SU-DHL-6 (cell line): Measurements from ENCODE around the gene PRKCA.

ENCODE experiments used
- EZH2phosphoT487 ChIP-seq: fragments of 200-600 bp; sonication (generic), shearing (Covaris generic); conservative IDR thresholded peaks from 2 replicates; pipeline ENCODE4 v1.6.1; 2018; ENCODE audit warnings: mild to moderate bottlenecking, antibody characterized with exemption, low read length, moderate library complexity, mixed read lengths
- TF ChIP-seq, protein P1 (sequence below): fragments of 200-600 bp; sonication (generic); IDR thresholded peaks from one replicate; pipeline ENCODE4 v1.5.1; 2017; ENCODE audit warnings: antibody characterized with exemption, mild to moderate bottlenecking, low read length, moderate library complexity; ENCODE audit not compliant: insufficient read depth, poor library complexity, severe bottlenecking

DNA sequence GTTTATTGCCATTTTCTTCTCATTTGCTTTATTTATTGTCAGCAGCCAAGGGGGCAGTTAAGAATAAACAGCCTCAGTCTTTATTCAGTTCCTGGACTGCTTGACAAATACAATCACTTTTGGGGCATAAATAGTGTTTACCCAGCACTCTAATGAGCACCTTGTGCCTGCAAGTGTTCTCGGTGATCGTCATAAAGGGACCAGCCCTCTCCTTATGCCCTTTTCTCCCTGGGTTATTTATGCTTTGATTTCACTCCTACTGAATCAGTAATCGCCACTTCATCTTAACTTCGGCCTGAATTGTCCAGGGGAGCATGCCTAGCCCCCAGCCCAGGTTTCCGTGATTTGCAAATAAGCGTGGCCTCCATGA lies 476.8 kb downstream of the PRKCA start:
- TF ChIP-seq, protein P1, sequence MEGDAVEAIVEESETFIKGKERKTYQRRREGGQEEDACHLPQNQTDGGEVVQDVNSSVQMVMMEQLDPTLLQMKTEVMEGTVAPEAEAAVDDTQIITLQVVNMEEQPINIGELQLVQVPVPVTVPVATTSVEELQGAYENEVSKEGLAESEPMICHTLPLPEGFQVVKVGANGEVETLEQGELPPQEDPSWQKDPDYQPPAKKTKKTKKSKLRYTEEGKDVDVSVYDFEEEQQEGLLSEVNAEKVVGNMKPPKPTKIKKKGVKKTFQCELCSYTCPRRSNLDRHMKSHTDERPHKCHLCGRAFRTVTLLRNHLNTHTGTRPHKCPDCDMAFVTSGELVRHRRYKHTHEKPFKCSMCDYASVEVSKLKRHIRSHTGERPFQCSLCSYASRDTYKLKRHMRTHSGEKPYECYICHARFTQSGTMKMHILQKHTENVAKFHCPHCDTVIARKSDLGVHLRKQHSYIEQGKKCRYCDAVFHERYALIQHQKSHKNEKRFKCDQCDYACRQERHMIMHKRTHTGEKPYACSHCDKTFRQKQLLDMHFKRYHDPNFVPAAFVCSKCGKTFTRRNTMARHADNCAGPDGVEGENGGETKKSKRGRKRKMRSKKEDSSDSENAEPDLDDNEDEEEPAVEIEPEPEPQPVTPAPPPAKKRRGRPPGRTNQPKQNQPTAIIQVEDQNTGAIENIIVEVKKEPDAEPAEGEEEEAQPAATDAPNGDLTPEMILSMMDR, result no peak
- no peak for TF ChIP-seq EZH2phosphoT487
